Gastroesophageal sphincter (tissue), 3 donors: ENCODE data around the gene PERCC1.
"Not testable (repeated sequence)": the region's sequence is repeated elsewhere in the genome, so short reads cannot be mapped to it uniquely, and the experiment has no call there.

Experiments
- EP300 ChIP-seq: sonication (generic); formaldehyde crosslinking; IDR thresholded peaks from one replicate; pipeline ENCODE4 v1.6.1; 2017; ENCODE audit warnings: antibody characterized with exemption, mild to moderate bottlenecking
- POLR2A ChIP-seq, 2 donors: fragments of 450-650 bp; IDR thresholded peaks; one replicate each; pipeline ENCODE4 v1.6.1; 2017; ENCODE audit warnings: antibody characterized with exemption in 2 of 2, mild to moderate bottlenecking in 2 of 2, moderate library complexity in 1 of 2
- TF ChIP-seq, protein P1 (sequence below), 4 experiments: fragments of 200-600 bp in 2 of 4; fragments of 450-650 bp in 2 of 4; sonication (generic) in 1 of 4; IDR thresholded peaks; one replicate each; pipeline ENCODE4 v1.5.1; 2017 to 2019; ENCODE audit warnings: antibody characterized with exemption in 4 of 4, mild to moderate bottlenecking in 2 of 4, moderate library complexity in 2 of 4

DNA sequence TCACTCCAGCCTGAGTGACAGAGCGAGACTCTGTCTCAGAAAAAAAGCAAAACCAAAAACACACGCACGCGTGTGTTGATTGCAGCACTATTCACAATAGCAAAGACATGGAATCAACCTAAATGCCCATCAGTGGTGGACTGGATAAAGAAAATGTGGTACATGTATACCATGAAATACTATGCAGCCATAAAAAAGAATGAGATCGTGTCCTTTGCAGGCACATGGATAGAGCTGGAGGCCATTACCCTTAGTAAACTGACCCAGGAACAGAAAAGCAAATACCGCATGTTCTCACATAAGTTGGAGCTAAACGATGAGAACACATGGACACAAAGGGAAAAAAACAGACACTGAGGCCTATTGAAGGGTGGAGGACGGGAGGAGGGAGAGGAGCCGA, 48.1 kb downstream of the PERCC1 start:
- TF ChIP-seq, protein P1, sequence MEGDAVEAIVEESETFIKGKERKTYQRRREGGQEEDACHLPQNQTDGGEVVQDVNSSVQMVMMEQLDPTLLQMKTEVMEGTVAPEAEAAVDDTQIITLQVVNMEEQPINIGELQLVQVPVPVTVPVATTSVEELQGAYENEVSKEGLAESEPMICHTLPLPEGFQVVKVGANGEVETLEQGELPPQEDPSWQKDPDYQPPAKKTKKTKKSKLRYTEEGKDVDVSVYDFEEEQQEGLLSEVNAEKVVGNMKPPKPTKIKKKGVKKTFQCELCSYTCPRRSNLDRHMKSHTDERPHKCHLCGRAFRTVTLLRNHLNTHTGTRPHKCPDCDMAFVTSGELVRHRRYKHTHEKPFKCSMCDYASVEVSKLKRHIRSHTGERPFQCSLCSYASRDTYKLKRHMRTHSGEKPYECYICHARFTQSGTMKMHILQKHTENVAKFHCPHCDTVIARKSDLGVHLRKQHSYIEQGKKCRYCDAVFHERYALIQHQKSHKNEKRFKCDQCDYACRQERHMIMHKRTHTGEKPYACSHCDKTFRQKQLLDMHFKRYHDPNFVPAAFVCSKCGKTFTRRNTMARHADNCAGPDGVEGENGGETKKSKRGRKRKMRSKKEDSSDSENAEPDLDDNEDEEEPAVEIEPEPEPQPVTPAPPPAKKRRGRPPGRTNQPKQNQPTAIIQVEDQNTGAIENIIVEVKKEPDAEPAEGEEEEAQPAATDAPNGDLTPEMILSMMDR (IDR thresholded peaks at IDR 0.05), result not testable (repeated sequence)
- not testable (repeated sequence) for TF ChIP-seq POLR2A (IDR thresholded peaks at IDR 0.05); EP300
